ENCODE results near the gene HSFX3. TPM values are rescaled to one million over a fixed set of nuclear protein-coding genes. Genes with fewer than 3 reads are reported as not detected.

HSFX3 gene
- total and polyA plus RNA-seq, 2 of the 13 experiments (the other 11 are each of a cell fraction or from before 2014, with no cell fraction given) = not detected

DNA sequence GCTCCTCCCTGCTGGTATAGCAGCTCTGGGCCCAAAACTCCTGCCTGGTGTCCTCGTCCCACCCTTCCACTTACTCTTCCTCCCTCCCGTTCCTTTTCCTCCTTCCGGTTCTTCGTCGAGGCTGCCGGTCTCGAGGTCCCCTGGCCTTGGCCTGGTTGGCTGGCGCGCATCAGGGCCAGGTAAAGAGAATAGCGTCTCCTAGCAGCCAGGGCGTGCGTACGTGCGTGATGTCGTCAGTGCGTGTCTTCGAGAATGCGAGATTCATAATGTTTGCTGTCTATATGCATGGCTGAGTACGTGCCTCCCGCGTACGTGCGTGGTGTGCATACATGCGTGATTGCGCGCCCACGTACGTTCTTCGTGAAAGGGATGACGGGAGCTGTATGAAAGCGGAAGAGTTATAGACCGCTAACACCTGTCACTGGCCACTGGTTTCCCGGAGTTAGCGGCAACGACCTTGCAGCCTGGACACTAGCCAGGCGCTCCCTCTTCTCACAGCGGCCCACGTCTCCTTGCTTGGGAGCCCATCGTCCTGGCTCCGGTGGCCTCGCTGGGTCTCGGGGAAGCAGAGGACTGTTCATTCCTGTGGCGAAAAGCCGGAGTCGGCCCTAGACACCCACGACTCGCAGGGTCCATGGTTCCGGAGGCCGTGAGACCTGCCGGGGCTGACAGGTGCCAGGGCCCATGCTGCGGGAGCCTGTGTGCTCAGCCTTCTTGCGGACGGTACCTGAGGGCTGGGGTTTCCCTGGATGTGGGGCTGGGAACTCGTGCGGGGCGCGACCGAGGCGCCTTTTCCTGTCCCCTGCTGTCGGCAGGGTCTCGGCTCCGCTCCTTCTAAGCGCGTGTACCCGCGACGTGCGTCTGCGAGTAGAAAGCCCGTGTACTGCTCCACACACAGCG, 8.9 kb downstream of the HSFX3 start, which contains the start of gene EOLA1 (continued):
- TF ChIP-seq, protein P1, sequence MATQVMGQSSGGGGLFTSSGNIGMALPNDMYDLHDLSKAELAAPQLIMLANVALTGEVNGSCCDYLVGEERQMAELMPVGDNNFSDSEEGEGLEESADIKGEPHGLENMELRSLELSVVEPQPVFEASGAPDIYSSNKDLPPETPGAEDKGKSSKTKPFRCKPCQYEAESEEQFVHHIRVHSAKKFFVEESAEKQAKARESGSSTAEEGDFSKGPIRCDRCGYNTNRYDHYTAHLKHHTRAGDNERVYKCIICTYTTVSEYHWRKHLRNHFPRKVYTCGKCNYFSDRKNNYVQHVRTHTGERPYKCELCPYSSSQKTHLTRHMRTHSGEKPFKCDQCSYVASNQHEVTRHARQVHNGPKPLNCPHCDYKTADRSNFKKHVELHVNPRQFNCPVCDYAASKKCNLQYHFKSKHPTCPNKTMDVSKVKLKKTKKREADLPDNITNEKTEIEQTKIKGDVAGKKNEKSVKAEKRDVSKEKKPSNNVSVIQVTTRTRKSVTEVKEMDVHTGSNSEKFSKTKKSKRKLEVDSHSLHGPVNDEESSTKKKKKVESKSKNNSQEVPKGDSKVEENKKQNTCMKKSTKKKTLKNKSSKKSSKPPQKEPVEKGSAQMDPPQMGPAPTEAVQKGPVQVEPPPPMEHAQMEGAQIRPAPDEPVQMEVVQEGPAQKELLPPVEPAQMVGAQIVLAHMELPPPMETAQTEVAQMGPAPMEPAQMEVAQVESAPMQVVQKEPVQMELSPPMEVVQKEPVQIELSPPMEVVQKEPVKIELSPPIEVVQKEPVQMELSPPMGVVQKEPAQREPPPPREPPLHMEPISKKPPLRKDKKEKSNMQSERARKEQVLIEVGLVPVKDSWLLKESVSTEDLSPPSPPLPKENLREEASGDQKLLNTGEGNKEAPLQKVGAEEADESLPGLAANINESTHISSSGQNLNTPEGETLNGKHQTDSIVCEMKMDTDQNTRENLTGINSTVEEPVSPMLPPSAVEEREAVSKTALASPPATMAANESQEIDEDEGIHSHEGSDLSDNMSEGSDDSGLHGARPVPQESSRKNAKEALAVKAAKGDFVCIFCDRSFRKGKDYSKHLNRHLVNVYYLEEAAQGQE (IDR thresholded peaks at IDR 0.05; ENCODE audit: borderline replicate concordance in 1 of 2, low read depth in 1 of 2, low read length in 2 of 2) = no peak
- TF ChIP-seq, protein P2, sequence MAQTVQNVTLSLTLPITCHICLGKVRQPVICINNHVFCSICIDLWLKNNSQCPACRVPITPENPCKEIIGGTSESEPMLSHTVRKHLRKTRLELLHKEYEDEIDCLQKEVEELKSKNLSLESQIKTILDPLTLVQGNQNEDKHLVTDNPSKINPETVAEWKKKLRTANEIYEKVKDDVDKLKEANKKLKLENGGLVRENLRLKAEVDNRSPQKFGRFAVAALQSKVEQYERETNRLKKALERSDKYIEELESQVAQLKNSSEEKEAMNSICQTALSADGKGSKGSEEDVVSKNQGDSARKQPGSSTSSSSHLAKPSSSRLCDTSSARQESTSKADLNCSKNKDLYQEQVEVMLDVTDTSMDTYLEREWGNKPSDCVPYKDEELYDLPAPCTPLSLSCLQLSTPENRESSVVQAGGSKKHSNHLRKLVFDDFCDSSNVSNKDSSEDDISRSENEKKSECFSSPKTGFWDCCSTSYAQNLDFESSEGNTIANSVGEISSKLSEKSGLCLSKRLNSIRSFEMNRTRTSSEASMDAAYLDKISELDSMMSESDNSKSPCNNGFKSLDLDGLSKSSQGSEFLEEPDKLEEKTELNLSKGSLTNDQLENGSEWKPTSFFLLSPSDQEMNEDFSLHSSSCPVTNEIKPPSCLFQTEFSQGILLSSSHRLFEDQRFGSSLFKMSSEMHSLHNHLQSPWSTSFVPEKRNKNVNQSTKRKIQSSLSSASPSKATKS (CRISPR knock-in tag; IDR thresholded peaks at IDR 0.05) = no peak
- TF ChIP-seq ZFP37 (CRISPR knock-in tag; IDR thresholded peaks at IDR 0.05; ENCODE audit: borderline replicate concordance) = no peak
- peak; percentile 43; the same call in 1 of the 2 replicates for TF ChIP-seq TAF1 (CRISPR knock-in tag; IDR thresholded peaks at IDR 0.05)
- TF ChIP-seq, protein P3, sequence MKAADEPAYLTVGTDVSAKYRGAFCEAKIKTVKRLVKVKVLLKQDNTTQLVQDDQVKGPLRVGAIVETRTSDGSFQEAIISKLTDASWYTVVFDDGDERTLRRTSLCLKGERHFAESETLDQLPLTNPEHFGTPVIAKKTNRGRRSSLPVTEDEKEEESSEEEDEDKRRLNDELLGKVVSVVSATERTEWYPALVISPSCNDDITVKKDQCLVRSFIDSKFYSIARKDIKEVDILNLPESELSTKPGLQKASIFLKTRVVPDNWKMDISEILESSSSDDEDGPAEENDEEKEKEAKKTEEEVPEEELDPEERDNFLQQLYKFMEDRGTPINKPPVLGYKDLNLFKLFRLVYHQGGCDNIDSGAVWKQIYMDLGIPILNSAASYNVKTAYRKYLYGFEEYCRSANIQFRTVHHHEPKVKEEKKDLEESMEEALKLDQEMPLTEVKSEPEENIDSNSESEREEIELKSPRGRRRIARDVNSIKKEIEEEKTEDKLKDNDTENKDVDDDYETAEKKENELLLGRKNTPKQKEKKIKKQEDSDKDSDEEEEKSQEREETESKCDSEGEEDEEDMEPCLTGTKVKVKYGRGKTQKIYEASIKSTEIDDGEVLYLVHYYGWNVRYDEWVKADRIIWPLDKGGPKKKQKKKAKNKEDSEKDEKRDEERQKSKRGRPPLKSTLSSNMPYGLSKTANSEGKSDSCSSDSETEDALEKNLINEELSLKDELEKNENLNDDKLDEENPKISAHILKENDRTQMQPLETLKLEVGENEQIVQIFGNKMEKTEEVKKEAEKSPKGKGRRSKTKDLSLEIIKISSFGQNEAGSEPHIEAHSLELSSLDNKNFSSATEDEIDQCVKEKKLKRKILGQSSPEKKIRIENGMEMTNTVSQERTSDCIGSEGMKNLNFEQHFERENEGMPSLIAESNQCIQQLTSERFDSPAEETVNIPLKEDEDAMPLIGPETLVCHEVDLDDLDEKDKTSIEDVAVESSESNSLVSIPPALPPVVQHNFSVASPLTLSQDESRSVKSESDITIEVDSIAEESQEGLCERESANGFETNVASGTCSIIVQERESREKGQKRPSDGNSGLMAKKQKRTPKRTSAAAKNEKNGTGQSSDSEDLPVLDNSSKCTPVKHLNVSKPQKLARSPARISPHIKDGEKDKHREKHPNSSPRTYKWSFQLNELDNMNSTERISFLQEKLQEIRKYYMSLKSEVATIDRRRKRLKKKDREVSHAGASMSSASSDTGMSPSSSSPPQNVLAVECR (CRISPR knock-in tag; IDR thresholded peaks at IDR 0.05; ENCODE audit: borderline replicate concordance) = peak; percentile 83
- TF ChIP-seq, protein P4, sequence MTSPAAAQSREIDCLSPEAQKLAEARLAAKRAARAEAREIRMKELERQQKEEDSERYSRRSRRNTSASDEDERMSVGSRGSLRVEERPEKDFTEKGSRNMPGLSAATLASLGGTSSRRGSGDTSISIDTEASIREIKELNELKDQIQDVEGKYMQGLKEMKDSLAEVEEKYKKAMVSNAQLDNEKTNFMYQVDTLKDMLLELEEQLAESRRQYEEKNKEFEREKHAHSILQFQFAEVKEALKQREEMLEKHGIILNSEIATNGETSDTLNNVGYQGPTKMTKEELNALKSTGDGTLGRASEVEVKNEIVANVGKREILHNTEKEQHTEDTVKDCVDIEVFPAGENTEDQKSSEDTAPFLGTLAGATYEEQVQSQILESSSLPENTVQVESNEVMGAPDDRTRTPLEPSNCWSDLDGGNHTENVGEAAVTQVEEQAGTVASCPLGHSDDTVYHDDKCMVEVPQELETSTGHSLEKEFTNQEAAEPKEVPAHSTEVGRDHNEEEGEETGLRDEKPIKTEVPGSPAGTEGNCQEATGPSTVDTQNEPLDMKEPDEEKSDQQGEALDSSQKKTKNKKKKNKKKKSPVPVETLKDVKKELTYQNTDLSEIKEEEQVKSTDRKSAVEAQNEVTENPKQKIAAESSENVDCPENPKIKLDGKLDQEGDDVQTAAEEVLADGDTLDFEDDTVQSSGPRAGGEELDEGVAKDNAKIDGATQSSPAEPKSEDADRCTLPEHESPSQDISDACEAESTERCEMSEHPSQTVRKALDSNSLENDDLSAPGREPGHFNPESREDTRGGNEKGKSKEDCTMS (CRISPR knock-in tag; conservative IDR thresholded peaks at IDR 0.05) = no peak
- TF ChIP-seq DNMT1 (CRISPR knock-in tag; IDR thresholded peaks at IDR 0.05) = 0 out of 2 replicates have a peak, but pooled peaks have one; percentile 22
- no peak for TF ChIP-seq NFKBIZ (CRISPR knock-in tag; IDR thresholded peaks at IDR 0.05)
- TF ChIP-seq, protein P5, sequence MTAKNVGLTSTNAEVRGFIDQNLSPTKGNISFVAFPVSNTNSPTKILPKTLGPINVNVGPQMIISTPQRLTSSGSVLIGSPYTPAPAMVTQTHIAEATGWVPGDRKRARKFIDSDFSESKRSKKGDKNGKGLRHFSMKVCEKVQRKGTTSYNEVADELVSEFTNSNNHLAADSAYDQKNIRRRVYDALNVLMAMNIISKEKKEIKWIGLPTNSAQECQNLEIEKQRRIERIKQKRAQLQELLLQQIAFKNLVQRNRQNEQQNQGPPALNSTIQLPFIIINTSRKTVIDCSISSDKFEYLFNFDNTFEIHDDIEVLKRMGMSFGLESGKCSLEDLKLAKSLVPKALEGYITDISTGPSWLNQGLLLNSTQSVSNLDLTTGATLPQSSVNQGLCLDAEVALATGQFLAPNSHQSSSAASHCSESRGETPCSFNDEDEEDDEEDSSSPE (CRISPR knock-in tag; IDR thresholded peaks at IDR 0.05) = peak; percentile 51; the same call in 1 of the 2 replicates
- no peak for TF ChIP-seq ATF7 (IDR thresholded peaks at IDR 0.05)
- TF ChIP-seq ATF7 (CRISPR knock-in tag; IDR thresholded peaks at IDR 0.05) = peak; percentile 55; the same call in 1 of the 2 replicates
- 0 out of 2 replicates have a peak, but pooled peaks have one; percentile 25 for TF ChIP-seq MIER3 (CRISPR knock-in tag; IDR thresholded peaks at IDR 0.05; ENCODE audit: borderline replicate concordance)
- peak; percentile 89 for TF ChIP-seq THAP11 (CRISPR knock-in tag; IDR thresholded peaks at IDR 0.05)
